Measurements from ENCODE around the gene MED14. TPM values are rescaled to one million over a fixed set of nuclear protein-coding genes. Genes with fewer than 3 reads are reported as not detected.
A peak's percentile ranks its signal among the peaks of the same experiment; 100 is the strongest.

Gene MED14
- total and polyA plus RNA-seq, 2 of the 4 experiments (the other 2 are of a cell fraction): 17.6 to 25.9 TPM

GRCh38 chrX:40734971-40735324, 394 bp downstream of the MED14 start:
- Histone ChIP-seq H3K9ac (ENCODE audit: low read depth, low read length) (peak overlapping the region; percentile 96), H3K9me3 (ENCODE audit: control insufficient read depth, insufficient read depth, low read length) (no peaks in the 10 kb centered on the region), H3K79me1 (ENCODE audit: low read depth in 1 of 2, low read length in 2 of 2) (peaks cover 0 to 5% of the 10 kb centered on the region in 2 experiments; a peak in 3 of 4 replicates), H2BK20ac (ENCODE audit: low read depth, low read length) (no peak overlapping the region), H4K91ac (ENCODE audit: insufficient read depth, low read depth, low read length) (0 out of 2 replicates have a peak overlapping the region, but pooled peaks have one; percentile 3), H2BK5ac (ENCODE audit: low read depth, low read length, poor library complexity, severe bottlenecking) (peak overlapping the region; percentile 85), H3K4me2 (ENCODE audit: low read depth, low read length) (peak overlapping the region; percentile 96), H4K5ac (ENCODE audit: low read depth, low read length) (no peak overlapping the region), H3K27ac (ENCODE audit: insufficient read depth, low read length) (peak overlapping the region; percentile 98), H3K36me3 (ENCODE audit: control insufficient read depth, insufficient read depth, low read length) (no peaks in the 10 kb centered on the region), H3K9me1 (ENCODE audit: insufficient read depth, low read length) (no peaks in the 10 kb centered on the region), H2BK120ac (ENCODE audit: low read depth, low read length) (no peak overlapping the region), H3K56ac (ENCODE audit: extremely low read depth, insufficient read depth, low read length) (peak overlapping the region; percentile 69), H2AK5ac (ENCODE audit: low read depth, low read length) (no peak overlapping the region), H2AK9ac (replicated peaks; ENCODE audit: low read depth, low read length, poor library complexity) (no peak overlapping the region), H3K23ac (ENCODE audit: low read depth, low read length) (peak overlapping the region; percentile 79), H3K14ac (replicated peaks; ENCODE audit: low read depth, low read length) (peak overlapping the region; percentile 73; the same call in 1 of the 2 replicates), H2BK15ac (ENCODE audit: low read depth, low read length) (no peak overlapping the region), H3K27me3 (ENCODE audit: control insufficient read depth, insufficient read depth, low read length) (peaks cover 9% of the 10 kb centered on the region), H3K4me3 (ENCODE audit: insufficient read depth, low read depth, low read length) (peak overlapping the region; percentile 88), H3K4me1 (ENCODE audit: control insufficient read depth, insufficient read depth, low read length) (peaks cover 4% of the 10 kb centered on the region), H3K18ac (ENCODE audit: low read depth, low read length) (peak overlapping the region; percentile 59; the same call in 1 of the 2 replicates), H4K8ac (ENCODE audit: low read depth in 2 of 2, low read length in 2 of 2) (peak overlapping the region in 1 of 2 experiments; percentile 28; a peak in 1 of 4 replicates), H4K20me1 (ENCODE audit: insufficient read depth, low read length) (peaks cover 11% of the 10 kb centered on the region; the same call in 1 of the 2 replicates), H2AFZ (replicated peaks; ENCODE audit: low read length, poor library complexity) (peak overlapping the region; percentile 89), H3K4ac (ENCODE audit: low read depth, low read length) (no peak overlapping the region; the same call in 1 of the 2 replicates)
- in situ Hi-C loops (cut with MboI; ENCODE audit: low sequenced_read_pairs) (loop anchor here (10.0 kb wide), 1 partner anchor 60 kb away; no protein-coding TSS in a partner anchor), intact Hi-C loops (cut with micrococcal nuclease) (loop anchor here (5.0 to 10.0 kb wide), 2 partner anchors 190 to 352 kb away; partner anchors contain the start of gene USP9X), dilution Hi-C loops (cut with HindIII; ENCODE audit: low sequenced_read_pairs, unreplicated experiment) (no loop called here)
- no peak for DNase-seq
- no peak for TF ChIP-seq RAD21 (IDR thresholded peaks at IDR 0.05; ENCODE audit: low read length)
- TF ChIP-seq RFX5 (IDR thresholded peaks at IDR 0.05; ENCODE audit: low read depth, low read length): no peak
- no peak for TF ChIP-seq USF2 (IDR thresholded peaks at IDR 0.05; ENCODE audit: low read depth, low read length)
- BruUV-seq (replicated peaks): no TSS peak
- ChIA-PET CTCF (interaction anchor here (1.0 kb wide), 1 partner anchor 70 kb away, joined by 3 read pairs; no protein-coding TSS in a partner anchor), POLR2A (ENCODE audit: unreplicated experiment) (no interaction called here)
- 13% methylated on average over 10 of the region's 20 CpGs; no CpG with 5 or more reads in 1 of the 2 experiments for WGBS, 2 experiments (ENCODE audit: extremely low coverage in 2 of 2, insufficient read length in 1 of 2)
- peak; percentile 21 for ATAC-seq (ENCODE audit: low read depth)

Data from IMR-90 (cell line).